Keratinocyte (primary cell): ENCODE data around the gene KLHL14.

ENCODE experiments used
- CTCF ChIP-seq, 3 experiments: IDR thresholded peaks in 1 of 3; conservative IDR thresholded peaks in 1 of 3; optimal IDR thresholded peaks in 1 of 3; 2 replicates in 2 of 3; 3 replicates in 1 of 3; pipeline versions ENCODE3 to v1.5.1; 2011; ENCODE audit warnings: low read length in 3 of 3, mild to moderate bottlenecking in 3 of 3, moderate library complexity in 2 of 3, control low read depth in 1 of 3, inconsistent platforms in 1 of 3; ENCODE audit not compliant: insufficient read depth in 2 of 3; ENCODE audit errors: extremely low read depth in 1 of 3
- EZH2 ChIP-seq: IDR thresholded peaks from one replicate; pipeline ENCODE4 v1.6.1; 2012; ENCODE audit warnings: inconsistent platforms, mild to moderate bottlenecking, low read length, moderate library complexity

GRCh38 chr18:32769071-32769585 is 3.7 kb downstream of the KLHL14 start:
- no peak for TF ChIP-seq EZH2
- TF ChIP-seq CTCF (optimal IDR thresholded peaks at IDR 0.05 in 1 of 3, IDR thresholded peaks at IDR 0.05 in 1 of 3, conservative IDR thresholded peaks at IDR 0.05 in 1 of 3; ENCODE audit: extremely low read depth in 1 of 3, insufficient read depth in 2 of 3, low read length in 3 of 3), result no peak
